A549 (cell line): ENCODE data around the gene KDM3A.

Experiments used
- CTCF ChIP-seq: fragments of >200 bp; sonication (Bioruptor Twin); formaldehyde crosslinking; IDR thresholded peaks from 3 replicates; pipeline ENCODE4 v1.5.1; 2016
- E2F6 ChIP-seq: IDR thresholded peaks from 2 replicates; pipeline ENCODE4 v1.6.1; 2012; ENCODE audit warnings: low read depth, borderline replicate concordance
- JUNB ChIP-seq: fragments of >200 bp; sonication (Bioruptor Twin); formaldehyde crosslinking; IDR thresholded peaks from 2 replicates; pipeline ENCODE4 v1.6.1; 2016
- POLR2AphosphoS2 ChIP-seq: conservative IDR thresholded peaks from 2 replicates; pipeline ENCODE4 v1.6.1; 2012; ENCODE audit warnings: low read length, improper control_type of control experiment, inconsistent platforms

- TF ChIP-seq POLR2AphosphoS2 (no peak), E2F6 (no peak), JUNB (no peak), CTCF (no peak)
Measured at GRCh38 chr2:86521922-86522321, 80.8 kb downstream of the KDM3A start.
